HG03064 (cell line): ENCODE data around the gene TLR9.

Experiments used
- ATAC-seq: cut with Tn5 transposase; IDR thresholded peaks from one replicate; pipeline ENCODE4 v1.9.1; 2021; ENCODE audit warnings: low read depth; ENCODE audit not compliant: unreplicated experiment

Gene TLR9

GRCh38 chr3:52247409-52248164, 22.1 kb upstream of the TLR9 start:
- no peak for ATAC-seq

DNA sequence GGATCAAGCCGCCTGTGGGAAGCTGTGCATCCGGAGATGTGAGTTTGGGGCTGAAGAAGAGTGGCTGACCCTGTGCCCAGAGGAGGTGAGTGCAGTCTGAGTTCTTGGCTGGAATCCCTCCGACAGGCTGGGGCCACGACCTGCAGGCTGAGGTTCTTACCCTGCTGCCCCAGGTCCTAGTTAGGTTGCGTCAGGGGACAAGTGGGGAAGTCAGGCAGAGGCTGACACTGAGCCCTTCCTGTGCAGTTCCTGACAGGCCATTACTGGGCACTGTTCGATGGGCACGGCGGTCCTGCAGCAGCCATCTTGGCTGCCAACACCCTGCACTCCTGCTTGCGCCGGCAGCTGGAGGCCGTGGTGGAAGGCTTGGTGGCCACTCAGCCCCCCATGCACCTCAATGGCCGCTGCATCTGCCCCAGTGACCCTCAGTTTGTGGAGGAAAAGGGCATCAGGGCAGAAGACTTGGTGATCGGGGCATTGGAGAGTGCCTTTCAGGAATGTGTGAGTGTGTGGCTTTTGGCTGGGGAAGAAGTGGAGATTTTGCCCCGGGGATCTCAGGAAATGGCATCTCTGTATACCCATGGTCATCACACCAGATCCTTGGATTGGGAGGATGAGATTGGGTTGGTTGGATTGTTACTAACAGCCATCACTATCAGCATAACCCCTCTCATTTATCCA, 21.4 kb upstream of the TLR9 start:
- no peak for ATAC-seq

DNA sequence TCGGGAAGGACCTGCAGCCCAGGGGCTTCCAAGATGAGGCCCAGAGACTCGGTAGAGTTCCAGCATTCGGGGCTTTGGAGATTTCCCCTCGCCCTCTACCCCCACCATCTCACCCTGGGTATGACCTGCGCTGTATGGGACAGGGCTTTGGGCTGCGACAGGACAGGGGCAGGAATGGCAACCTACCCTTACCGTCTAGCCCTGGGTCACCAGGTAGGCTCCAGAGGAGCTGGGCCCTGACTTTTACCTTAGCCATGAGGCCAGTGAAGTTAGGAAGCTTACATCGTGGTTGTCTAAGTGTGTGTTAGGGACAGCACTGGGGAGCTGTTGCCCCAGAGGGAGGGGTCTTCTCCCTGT, 20.8 kb upstream of the TLR9 start:
- no peak for ATAC-seq

DNA sequence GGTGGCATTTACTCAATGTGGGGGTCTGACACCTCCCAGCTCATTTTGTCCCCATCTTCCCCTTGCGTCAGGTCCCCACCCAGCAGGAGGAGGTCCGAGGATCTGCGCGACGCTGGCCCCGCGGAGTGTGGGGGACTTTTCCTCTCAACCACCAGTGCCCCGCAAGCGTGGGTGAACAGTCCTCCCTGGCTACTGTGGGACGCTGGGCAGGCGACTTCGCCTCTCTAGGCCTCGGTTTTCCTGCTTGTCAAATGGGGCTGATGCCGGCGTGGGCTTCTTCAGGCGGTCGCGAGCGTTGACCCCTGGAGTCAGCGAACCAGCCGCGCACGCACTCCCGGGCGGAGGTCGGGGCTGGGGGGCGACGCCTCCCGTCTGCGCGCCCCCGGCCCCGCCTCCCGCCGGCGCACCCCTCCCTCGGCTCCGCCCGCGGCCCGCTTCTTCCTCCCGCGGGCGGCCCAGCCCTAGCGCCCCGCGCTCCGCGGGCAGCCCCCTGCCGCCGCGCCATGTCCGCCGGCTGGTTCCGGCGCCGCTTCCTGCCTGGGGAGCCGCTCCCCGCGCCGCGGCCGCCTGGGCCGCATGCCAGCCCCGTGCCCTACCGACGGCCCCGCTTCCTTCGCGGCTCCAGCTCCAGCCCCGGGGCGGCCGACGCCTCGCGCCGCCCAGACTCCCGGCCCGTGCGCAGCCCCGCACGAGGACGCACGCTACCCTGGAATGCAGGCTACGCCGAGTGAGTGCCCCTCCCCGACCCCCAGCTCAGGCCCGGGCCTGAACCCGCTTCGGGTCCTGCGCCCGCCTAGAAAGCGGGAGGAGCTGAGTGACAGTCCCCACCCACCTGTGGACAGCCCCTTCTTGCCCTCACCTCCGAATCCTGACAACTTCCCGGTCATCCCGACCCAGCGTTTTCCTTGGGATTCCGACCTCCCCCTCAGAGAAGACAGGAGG, 20.1 kb upstream of the TLR9 start, which contains the start of gene PPM1M:
Gene PPM1M (plus strand): TSS at position 438 of the 942 bp plus-strand sequence. CDS start 66 bp downstream, at position 504.
- ATAC-seq = no peak

DNA sequence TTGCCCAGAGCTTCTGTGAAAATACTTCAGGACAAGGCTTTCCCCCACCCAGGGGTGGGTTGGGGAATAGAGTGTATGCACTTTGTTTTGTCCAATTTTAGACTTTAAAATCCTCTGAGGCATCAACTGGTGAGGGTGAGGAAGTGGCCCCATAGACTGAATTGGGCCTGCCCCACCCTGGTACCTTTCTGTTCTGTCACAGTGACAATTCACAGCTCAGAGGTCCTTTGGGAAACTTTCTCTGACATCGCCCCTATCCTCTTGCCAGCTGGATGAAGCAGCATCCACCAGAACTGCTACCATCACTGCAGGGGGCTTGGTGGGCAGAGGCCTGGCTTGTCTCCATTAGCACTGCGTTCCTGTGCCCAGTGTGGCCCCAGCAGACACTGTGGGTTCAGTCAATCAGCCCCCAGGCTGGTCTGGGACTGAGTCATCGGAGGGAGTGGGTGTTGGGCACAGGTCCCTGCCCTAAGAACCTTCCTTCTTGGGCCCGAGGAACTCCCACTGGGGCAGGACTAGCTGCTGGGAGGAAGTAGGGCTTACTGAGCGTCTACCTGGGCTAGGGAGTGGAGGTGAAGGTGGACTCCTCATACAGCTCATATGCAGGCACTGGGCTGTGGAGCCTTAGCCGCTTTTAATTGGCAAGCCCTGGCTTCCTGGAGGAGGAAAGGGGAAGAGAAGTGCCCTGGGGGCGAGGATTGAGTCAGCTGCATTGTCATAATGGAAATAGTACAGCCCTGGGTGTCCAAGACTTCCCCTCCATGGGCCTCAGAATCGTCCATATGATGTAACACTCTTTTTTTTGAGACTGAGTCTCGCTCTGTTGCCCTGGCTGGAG, 18.6 kb upstream of the TLR9 start:
- ATAC-seq = no peak

- ATAC-seq = no peak
Observed at GRCh38 chr3:52242039-52242438, 16.6 kb upstream of the TLR9 start.

- no peak for ATAC-seq
Observed at GRCh38 chr3:52240886-52241370, 15.5 kb upstream of the TLR9 start.

DNA sequence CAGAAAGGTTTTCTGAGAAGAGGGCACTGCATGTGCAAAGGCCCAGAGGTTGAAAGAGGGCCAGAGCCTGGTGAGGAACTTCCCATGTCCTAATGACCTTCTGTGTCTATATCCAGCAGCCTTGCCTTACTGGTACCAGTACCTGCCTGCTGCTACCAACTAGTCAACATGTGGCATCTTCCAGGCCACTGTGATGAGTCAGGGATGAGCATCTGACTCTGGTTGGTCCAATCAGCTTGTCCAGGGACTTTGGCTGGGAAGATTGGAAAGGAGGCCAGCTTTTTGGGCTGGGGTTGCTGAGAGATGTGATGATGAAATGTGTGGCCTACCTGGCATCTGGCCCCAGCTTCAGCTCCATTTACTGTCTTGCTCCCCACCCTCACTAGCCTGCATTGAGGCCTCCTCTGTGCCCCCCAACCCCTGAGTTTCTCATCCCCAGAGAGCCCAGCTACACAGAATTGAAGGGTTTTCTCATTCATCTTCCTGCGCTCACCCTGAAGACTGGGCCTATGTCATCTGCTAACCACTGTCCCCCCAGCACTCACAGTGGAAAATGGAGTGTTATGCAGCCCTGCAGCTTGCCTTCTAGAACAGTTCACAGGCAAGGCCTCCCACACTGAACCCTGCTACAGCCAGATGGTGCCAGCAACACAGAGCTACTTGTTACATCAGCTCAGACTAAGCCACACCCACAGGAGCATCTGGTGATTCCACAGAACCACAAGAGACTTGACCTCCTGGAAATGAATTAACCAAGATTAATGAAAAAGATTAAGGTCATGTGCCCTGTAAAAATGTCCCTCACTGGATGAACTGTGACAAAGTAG, 14.8 kb upstream of the TLR9 start:
- ATAC-seq = no peak

GRCh38 chr3:52238761-52239701, 13.6 kb upstream of the TLR9 start, which contains the start of gene TWF2:
Gene TWF2, minus strand, starts transcription at chr3:52239158. Its CDS starts 142 bp downstream, at chr3:52239016.
- peak; percentile 54 for ATAC-seq

- peak; percentile 12 for ATAC-seq
Observed at GRCh38 chr3:52238193-52238760, 12.8 kb upstream of the TLR9 start.

GRCh38 chr3:52237657-52238172, 12.3 kb upstream of the TLR9 start:
- ATAC-seq = no peak

GRCh38 chr3:52237006-52237656, 11.7 kb upstream of the TLR9 start:
- no peak for ATAC-seq

- no peak for ATAC-seq
Observed at GRCh38 chr3:52236424-52236886, 11.0 kb upstream of the TLR9 start.

- no peak for ATAC-seq
Observed at GRCh38 chr3:52234516-52235447, 9.3 kb upstream of the TLR9 start.

DNA sequence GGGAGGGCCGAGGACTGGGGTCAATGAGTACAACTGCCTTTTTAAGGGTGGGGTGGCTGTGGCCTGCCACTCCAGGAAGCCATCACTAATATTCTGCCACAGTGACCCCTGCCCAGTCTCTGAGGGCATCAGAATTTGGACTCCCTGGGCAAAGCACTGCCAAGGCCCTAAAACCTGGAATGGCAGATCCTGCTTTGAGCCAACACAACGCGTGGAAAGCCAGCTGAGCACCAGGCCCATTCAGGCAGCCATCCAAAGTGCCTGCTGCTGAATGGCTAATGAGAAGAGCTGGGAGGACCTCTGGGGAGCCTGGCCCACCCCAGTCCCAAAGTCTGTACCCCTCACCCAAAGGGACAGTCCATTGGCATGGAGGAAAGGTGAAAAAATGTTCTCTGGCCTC, 8.5 kb upstream of the TLR9 start:
- ATAC-seq = no peak

GRCh38 chr3:52233108-52233591, 7.7 kb upstream of the TLR9 start:
- ATAC-seq = no peak
